Hepatocyte (in vitro differentiated cells): ENCODE measurements around the gene MLXIP. TPM values are rescaled to one million over a fixed set of nuclear protein-coding genes. Genes with fewer than 3 reads are reported as not detected.
A peak's percentile ranks its signal among the peaks of the same experiment; 100 is the strongest.

Experiments
- DNase-seq: peaks from one replicate; pipeline ENCODE4 v3.0.0-alpha.2; 2016; ENCODE audit warnings: low spot score
- H2AFZ ChIP-seq: fragments of 200-600 bp; sonication (generic); 2 replicates; pipeline ENCODE4 v1.6.0; 2016; ENCODE audit warnings: antibody characterized with exemption, mild to moderate bottlenecking
- H3K27ac ChIP-seq: fragments of 200-600 bp; sonication (generic); 2 replicates; pipeline ENCODE4 v1.5.1; 2016; ENCODE audit warnings: mild to moderate bottlenecking
- H3K27me3 ChIP-seq: fragments of 200-600 bp; sonication (generic); 2 replicates; pipeline ENCODE4 v1.6.1; 2016
- H3K36me3 ChIP-seq: fragments of 200-600 bp; sonication (generic); replicated peaks from 2 replicates; pipeline ENCODE4 v1.5.1; 2016; ENCODE audit warnings: low read depth; ENCODE audit not compliant: insufficient read depth
- H3K4me1 ChIP-seq: fragments of 200-600 bp; sonication (generic); 2 replicates; pipeline ENCODE4 v1.5.1; 2016; ENCODE audit warnings: mild to moderate bottlenecking, moderate library complexity; ENCODE audit not compliant: insufficient read depth
- H3K4me2 ChIP-seq: fragments of 200-600 bp; sonication (generic); 2 replicates; pipeline ENCODE4 v1.6.0; 2016
- H3K4me3 ChIP-seq: fragments of 200-600 bp; sonication (generic); 2 replicates; pipeline ENCODE4 v1.5.1; 2016; ENCODE audit warnings: mild to moderate bottlenecking
- H3K79me2 ChIP-seq: fragments of 200-600 bp; sonication (generic); 2 replicates; pipeline ENCODE4 v1.6.0; 2017; ENCODE audit warnings: mild to moderate bottlenecking
- H3K9me2 ChIP-seq: fragments of 200-600 bp; sonication (generic); replicated peaks from 2 replicates; pipeline ENCODE4 v1.6.0; 2017; ENCODE audit warnings: mild to moderate bottlenecking; ENCODE audit not compliant: insufficient read depth
- H3K9me3 ChIP-seq: fragments of 200-600 bp; sonication (generic); 2 replicates; pipeline ENCODE4 v1.5.1; 2016; ENCODE audit warnings: low read depth, mild to moderate bottlenecking
- H4K20me1 ChIP-seq: fragments of 200-600 bp; sonication (generic); 2 replicates; pipeline ENCODE4 v1.6.0; 2016; ENCODE audit warnings: mild to moderate bottlenecking; ENCODE audit not compliant: insufficient read depth, poor library complexity, severe bottlenecking
- CTCF ChIP-seq: fragments of 200-600 bp; sonication (generic); IDR thresholded peaks from 2 replicates; pipeline ENCODE4 v1.5.1; 2016; ENCODE audit warnings: antibody characterized with exemption, mild to moderate bottlenecking; ENCODE audit not compliant: poor library complexity
- EZH2 ChIP-seq: fragments of 200-600 bp; sonication (generic); IDR thresholded peaks from 2 replicates; pipeline ENCODE4 v1.6.1; 2016; ENCODE audit warnings: antibody characterized with exemption, mild to moderate bottlenecking, borderline replicate concordance
- EZH2phosphoT487 ChIP-seq: fragments of 200-600 bp; sonication (generic); IDR thresholded peaks from one replicate; pipeline ENCODE4 v1.6.1; 2018; ENCODE audit warnings: antibody characterized with exemption, mild to moderate bottlenecking, low read depth, moderate library complexity; ENCODE audit not compliant: unreplicated experiment, severe bottlenecking
- WGBS: methylation state at CpG from one replicate; pipeline ENCODE4 v1.1.6; 2016; ENCODE audit warnings: low lambda C conversion rate; ENCODE audit errors: missing lambda C conversion rate; 5-methylcytosine and 5-hydroxymethylcytosine counted together
- polyA plus RNA-seq: library from polyadenylated mRNA; unstranded; fragments of >200 nt; fragmentation: Nextera tagmentation; extraction: Ambion mirVana; gene quantifications from 2 replicates; pipeline ENCODE4 v1.2.1, GENCODE V29; 2016
- total RNA-seq: library from RNA; depleted of rRNA; stranded (reverse); fragments of >200 nt; gene quantifications from 2 replicates; pipeline ENCODE4 v1.2.3, GENCODE V29; 2014

Gene MLXIP
- total and polyA plus RNA-seq, 2 experiments from 2014 or later, result 11.5 to 33.1 TPM

DNA sequence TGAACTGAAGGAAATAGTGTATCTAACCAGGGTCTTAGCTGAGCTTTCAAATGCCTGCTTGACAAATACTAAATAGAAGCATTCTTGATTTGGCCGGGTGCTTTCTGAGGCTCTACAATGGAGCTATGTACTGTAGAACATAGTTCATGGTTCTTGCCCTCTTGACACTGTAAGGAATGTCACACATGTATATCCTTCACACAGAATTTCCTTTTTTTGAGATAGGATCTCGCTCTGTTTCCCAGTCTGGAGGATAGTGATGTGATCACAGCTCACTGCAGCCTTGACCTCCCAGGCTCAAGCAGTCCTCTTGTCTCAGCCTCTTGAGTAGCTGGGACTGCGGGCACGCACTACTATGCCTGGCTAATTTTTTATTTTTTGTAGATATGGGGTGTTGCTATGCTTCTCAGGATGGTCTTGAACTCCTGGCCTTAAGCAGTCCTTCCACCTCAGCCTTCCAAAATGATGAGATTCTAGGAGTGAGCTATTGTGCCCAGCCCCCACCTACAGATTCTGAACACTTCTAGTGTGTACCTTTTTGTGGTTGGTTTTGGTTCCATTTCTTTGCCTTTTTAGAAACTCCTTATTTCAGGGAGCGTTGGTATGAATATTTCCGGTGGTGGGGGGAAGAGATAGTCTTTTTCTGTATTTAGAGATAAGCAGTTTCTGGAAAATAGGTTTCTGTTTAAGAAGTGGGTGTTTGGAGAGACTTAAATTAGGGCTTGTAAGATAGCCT is 4.2 kb downstream of the MLXIP start:
- Histone ChIP-seq H3K27me3 (no peaks in the 10 kb centered on the region), H3K79me2 (peaks cover 87% of the 10 kb centered on the region), H2AFZ (no peak overlapping the region), H3K9me2 (no peaks in the 10 kb centered on the region), H4K20me1 (peaks cover 19% of the 10 kb centered on the region), H3K4me1 (peaks cover 39% of the 10 kb centered on the region), H3K9me3 (no peaks in the 10 kb centered on the region), H3K4me2 (peak overlapping the region; percentile 97), H3K36me3 (no peaks in the 10 kb centered on the region), H3K27ac (peak overlapping the region; percentile 81), H3K4me3 (no peak overlapping the region)
- no peak for DNase-seq
- no peak for TF ChIP-seq EZH2
- no peak for TF ChIP-seq EZH2phosphoT487
- no peak for TF ChIP-seq CTCF
- WGBS, result 83% methylated on average over 6 of the region's 6 CpGs

DNA sequence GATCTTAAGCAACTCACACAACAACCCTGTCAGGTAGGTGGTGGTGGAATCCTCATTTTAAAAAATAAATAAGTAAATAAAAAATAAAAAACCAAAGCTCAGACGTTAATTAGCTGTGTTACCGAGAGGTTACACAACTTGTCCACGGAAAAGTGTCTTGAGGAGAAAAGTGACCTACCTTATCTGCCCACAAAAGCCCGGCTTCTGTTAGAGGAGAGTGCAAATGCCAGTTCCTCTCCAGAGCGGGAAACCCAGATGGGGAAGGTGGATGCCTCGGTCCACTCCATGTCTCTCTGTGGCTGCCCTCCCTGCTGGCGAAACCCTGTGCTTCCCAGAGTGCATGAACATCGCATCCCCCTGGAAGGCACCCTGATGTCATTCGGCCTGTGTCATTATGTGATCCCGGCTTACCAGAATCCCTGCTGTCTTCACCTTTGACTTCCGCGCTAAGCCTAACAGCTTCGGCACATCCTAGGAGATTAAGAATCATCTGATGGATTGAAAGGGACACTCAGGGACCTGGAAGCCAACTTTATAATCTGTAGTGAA is 6.4 kb downstream of the MLXIP start:
- Histone ChIP-seq H3K79me2 (peaks cover 97% of the 10 kb centered on the region), H3K27me3 (no peaks in the 10 kb centered on the region), H2AFZ (no peak overlapping the region), H4K20me1 (peaks cover 24% of the 10 kb centered on the region), H3K4me1 (peaks cover 26% of the 10 kb centered on the region), H3K9me2 (no peaks in the 10 kb centered on the region), H3K36me3 (no peaks in the 10 kb centered on the region), H3K4me2 (no peak overlapping the region), H3K4me3 (no peak overlapping the region), H3K27ac (no peak overlapping the region), H3K9me3 (no peaks in the 10 kb centered on the region)
- TF ChIP-seq EZH2 (no peak), EZH2phosphoT487 (no peak)
- WGBS, result 87% methylated on average over 13 of the region's 13 CpGs
- no peak for DNase-seq

- Histone ChIP-seq H3K4me2 (no peak overlapping the region), H3K27me3 (no peaks in the 10 kb centered on the region), H3K79me2 (peaks cover 97% of the 10 kb centered on the region), H3K36me3 (no peaks in the 10 kb centered on the region), H3K9me2 (no peaks in the 10 kb centered on the region), H4K20me1 (peaks cover 20% of the 10 kb centered on the region), H3K4me1 (peaks cover 25% of the 10 kb centered on the region), H3K9me3 (no peaks in the 10 kb centered on the region), H2AFZ (no peak overlapping the region), H3K4me3 (no peak overlapping the region), H3K27ac (no peak overlapping the region)
- 94% methylated on average over 5 of the region's 5 CpGs for WGBS
- no peak for DNase-seq
- TF ChIP-seq EZH2phosphoT487 (no peak), EZH2 (no peak), CTCF (no peak)
These were observed 7.0 kb downstream of the MLXIP start for GRCh38 chr12:122085591-122085990.

DNA sequence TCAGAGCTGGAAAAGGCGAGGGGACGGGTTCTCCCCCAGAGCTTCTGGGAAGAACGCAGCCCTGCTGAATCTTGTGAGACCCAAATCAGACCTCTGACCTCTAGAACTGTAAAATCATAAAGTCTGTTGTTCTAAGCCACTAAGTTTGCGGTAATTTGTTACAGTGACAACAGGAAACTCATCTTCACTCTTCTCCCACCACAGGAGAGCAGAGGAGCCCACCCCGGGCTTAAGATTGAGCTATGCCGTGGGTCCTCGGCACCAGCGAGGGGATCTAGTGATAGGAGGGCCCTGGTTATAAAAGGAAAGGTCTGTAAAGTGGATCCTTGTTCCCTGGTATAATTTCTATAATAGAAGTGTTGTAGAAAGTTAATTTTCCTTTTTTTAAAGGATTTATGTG is 7.6 kb downstream of the MLXIP start:
- no peak for TF ChIP-seq EZH2
- TF ChIP-seq CTCF, result no peak
- TF ChIP-seq EZH2phosphoT487, result no peak

More for the DNA sequence above, 7.6 kb downstream of the MLXIP start:
- Histone ChIP-seq H2AFZ (no peak overlapping the region), H3K27me3 (no peaks in the 10 kb centered on the region), H3K4me3 (no peak overlapping the region), H3K27ac (no peak overlapping the region), H3K9me3 (no peaks in the 10 kb centered on the region), H3K9me2 (no peaks in the 10 kb centered on the region), H3K4me2 (no peak overlapping the region), H3K79me2 (peaks cover 97% of the 10 kb centered on the region), H3K4me1 (peaks cover 23% of the 10 kb centered on the region), H4K20me1 (peaks cover 18% of the 10 kb centered on the region), H3K36me3 (no peaks in the 10 kb centered on the region)
- 82% methylated on average over 8 of the region's 8 CpGs for WGBS
- no peak for DNase-seq
